Neuronal stem cell (in vitro differentiated cells): ENCODE data around the gene KIF1C.
A peak's percentile ranks its signal among the peaks of the same experiment; 100 is the strongest.
"Not testable (repeated sequence)": the region's sequence is repeated elsewhere in the genome, so short reads cannot be mapped to it uniquely, and the experiment has no call there.

Experiments used
- DNase-seq: peaks from one replicate; pipeline ENCODE4 v3.0.0-alpha.2; 2013; ENCODE audit warnings: low spot score
- H2AFZ ChIP-seq: one replicate; pipeline ENCODE4 v1.6.1; 2013; ENCODE audit warnings: mild to moderate bottlenecking, low read length, inconsistent platforms
- H2AK5ac ChIP-seq: 2 replicates; pipeline ENCODE4 v1.6.1; 2013; ENCODE audit warnings: low read depth, mild to moderate bottlenecking, inconsistent platforms, low read length, moderate library complexity, mixed read lengths
- H2BK120ac ChIP-seq: 2 replicates; pipeline ENCODE4 v1.6.1; 2013; ENCODE audit warnings: low read depth, mild to moderate bottlenecking, inconsistent platforms, low read length, moderate library complexity, mixed read lengths
- H2BK12ac ChIP-seq: one replicate; pipeline ENCODE4 v1.6.1; 2013; ENCODE audit warnings: low read length, inconsistent platforms
- H2BK15ac ChIP-seq: 2 replicates; pipeline ENCODE4 v1.6.1; 2013; ENCODE audit warnings: mild to moderate bottlenecking, low read length, inconsistent platforms, mixed read lengths
- H2BK5ac ChIP-seq: one replicate; pipeline ENCODE4 v1.6.1; 2013; ENCODE audit warnings: inconsistent platforms, mild to moderate bottlenecking, low read length, moderate library complexity
- H3K14ac ChIP-seq: one replicate; pipeline ENCODE4 v1.6.1; 2013; ENCODE audit warnings: low read length, inconsistent platforms
- H3K18ac ChIP-seq: 2 replicates; pipeline ENCODE4 v1.6.1; 2013; ENCODE audit warnings: low read length, inconsistent platforms
- H3K23ac ChIP-seq: 2 replicates; pipeline ENCODE4 v1.6.1; 2013; ENCODE audit warnings: low read depth, mild to moderate bottlenecking, mixed read lengths, low read length, inconsistent platforms; ENCODE audit not compliant: poor library complexity
- H3K27ac ChIP-seq: replicated peaks from 3 replicates; pipeline ENCODE4 v1.5.1; 2013; ENCODE audit warnings: low read length, inconsistent platforms
- H3K27me3 ChIP-seq, 3 experiments: 2 replicates each; pipeline ENCODE4 v1.6.1; 2013; ENCODE audit warnings: low read length in 3 of 3, mild to moderate bottlenecking in 2 of 3, inconsistent platforms in 1 of 3, low read depth in 1 of 3, mixed read lengths in 1 of 3, moderate library complexity in 1 of 3; ENCODE audit not compliant: control insufficient read depth in 3 of 3, insufficient read depth in 3 of 3
- H3K36me3 ChIP-seq, 2 donors: replicated peaks in 1 of 2; 2 replicates each; pipeline ENCODE4 v1.6.1; 2013; ENCODE audit warnings: low read length in 2 of 2; ENCODE audit not compliant: control insufficient read depth in 2 of 2, insufficient read depth in 2 of 2
- H3K4ac ChIP-seq: 2 replicates; pipeline ENCODE4 v1.6.1; 2013; ENCODE audit warnings: inconsistent platforms, mild to moderate bottlenecking, low read length, moderate library complexity
- H3K4me1 ChIP-seq, 2 donors: 1 replicate in 1 of 2; 2 replicates in 1 of 2; pipeline ENCODE4 v1.6.1; 2013; ENCODE audit warnings: low read length in 2 of 2, low read depth in 1 of 2; ENCODE audit not compliant: control insufficient read depth in 2 of 2, insufficient read depth in 1 of 2
- H3K4me2 ChIP-seq: one replicate; pipeline ENCODE4 v1.6.1; 2013; ENCODE audit warnings: mild to moderate bottlenecking, low read length, inconsistent platforms; ENCODE audit not compliant: insufficient read depth, poor library complexity, severe bottlenecking
- H3K4me3 ChIP-seq, 2 donors: 2 replicates each; pipeline ENCODE4 v1.5.1; 2013; ENCODE audit warnings: low read length in 2 of 2, mild to moderate bottlenecking in 2 of 2, inconsistent platforms in 1 of 2, moderate library complexity in 1 of 2
- H3K79me1 ChIP-seq: one replicate; pipeline ENCODE4 v1.6.1; 2013; ENCODE audit warnings: low read depth, mild to moderate bottlenecking, inconsistent platforms, low read length, moderate library complexity
- H3K9ac ChIP-seq: one replicate; pipeline ENCODE4 v1.6.1; 2013; ENCODE audit warnings: mild to moderate bottlenecking, low read depth, low read length, inconsistent platforms; ENCODE audit not compliant: poor library complexity
- H3K9me3 ChIP-seq, 2 donors: replicated peaks in 1 of 2; 2 replicates each; pipeline versions ENCODE3 to v1.6.1; 2013; ENCODE audit warnings: low read length in 2 of 2, mild to moderate bottlenecking in 2 of 2, inconsistent platforms in 1 of 2, low read depth in 1 of 2, mixed read lengths in 1 of 2, moderate library complexity in 1 of 2; ENCODE audit not compliant: control insufficient read depth in 2 of 2, insufficient read depth in 1 of 2
- H4K8ac ChIP-seq: one replicate; pipeline ENCODE4 v1.6.1; 2013; ENCODE audit warnings: low read depth, mild to moderate bottlenecking, inconsistent platforms, low read length, moderate library complexity
- H4K91ac ChIP-seq: one replicate; pipeline ENCODE4 v1.6.1; 2013; ENCODE audit warnings: low read length, low read depth, mild to moderate bottlenecking, inconsistent platforms; ENCODE audit not compliant: poor library complexity
- WGBS, 2 donors: extraction: QIAGEN DNeasy Blood & Tissue Kit; methylation state at CpG; one replicate each; pipeline ENCODE4 v1.1.7; 2013; ENCODE audit warnings: missing lambda C conversion rate in 2 of 2, mixed read lengths in 1 of 2; ENCODE audit not compliant: insufficient read length in 2 of 2, insufficient replicate concordance in 1 of 2; ENCODE audit errors: extremely low coverage in 2 of 2; 5-methylcytosine and 5-hydroxymethylcytosine counted together

KIF1C gene

DNA sequence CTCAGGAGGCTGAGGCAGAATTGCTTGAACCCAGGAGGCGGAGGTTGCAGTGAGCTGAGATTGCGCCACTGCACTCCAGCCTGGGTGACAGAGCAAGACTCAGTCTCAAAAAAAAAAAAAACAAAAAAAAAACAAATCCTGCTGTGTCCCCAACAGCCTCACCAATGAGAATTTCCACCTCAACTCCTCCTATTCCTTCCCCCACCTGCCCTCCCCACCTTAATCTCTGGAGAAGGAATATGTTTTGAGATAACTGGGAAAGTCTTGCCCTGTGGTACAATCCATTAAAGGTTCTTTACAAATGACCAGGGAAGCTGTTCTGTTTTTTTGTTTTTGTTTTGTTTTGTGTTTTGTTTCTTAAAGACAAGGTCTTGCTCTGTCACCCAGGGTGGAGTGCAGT is 32.4 kb downstream of the KIF1C start:
- H4K91ac ChIP-seq, result not testable (repeated sequence)

DNA sequence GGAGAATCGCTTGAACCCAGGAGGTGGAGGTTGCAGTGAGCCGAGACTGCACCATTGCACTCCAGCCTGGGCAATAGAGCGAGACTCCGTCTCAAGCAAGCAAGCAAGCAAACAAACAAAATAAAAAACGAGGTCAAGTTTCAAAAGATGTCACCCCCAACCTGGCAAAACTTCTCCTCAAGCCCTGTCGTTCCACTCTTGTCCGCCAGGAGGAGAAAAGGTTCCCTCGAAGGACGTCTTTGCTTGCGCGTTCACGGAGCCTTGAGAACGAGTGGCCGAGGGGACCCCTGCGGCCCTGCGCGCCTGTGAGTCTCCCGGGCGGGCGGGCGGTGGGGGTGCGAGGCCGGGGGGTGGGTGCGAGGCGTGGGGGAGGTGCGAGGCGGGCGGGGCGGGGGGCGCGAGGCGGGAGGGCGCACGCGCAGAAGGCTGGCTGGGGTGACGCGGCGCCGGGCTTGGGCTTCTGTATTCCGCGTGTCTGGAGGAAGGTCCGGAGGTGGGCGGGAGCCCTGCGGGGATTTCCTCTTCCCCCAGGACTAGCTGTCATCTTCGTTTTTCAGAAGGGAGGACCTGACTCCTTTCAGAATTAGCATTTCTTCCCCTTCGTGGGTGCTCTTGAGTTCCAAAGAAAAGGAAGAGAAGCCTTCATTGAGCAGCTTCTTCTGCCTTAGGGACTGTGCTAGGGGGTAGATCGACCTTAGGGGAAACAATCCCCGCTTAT is 33.8 kb downstream of the KIF1C start:
- no CpG with 5 or more reads among the region's 48 CpGs for WGBS, 2 donors
- Histone ChIP-seq H4K91ac (no peak overlapping the region), H2BK15ac (no peak overlapping the region), H4K8ac (no peak overlapping the region), H3K36me3 (no peaks in the 10 kb centered on the region), H3K27me3 (peaks cover 0 to 40% (median 17%) of the 10 kb centered on the region in 3 experiments), H3K79me1 (peaks cover 4% of the 10 kb centered on the region), H3K4me3 (peak overlapping the region; percentile 39 to 67), H3K18ac (peak overlapping the region; percentile 38), H2BK120ac (no peak overlapping the region), H3K14ac (no peak overlapping the region), H3K4me2 (peak overlapping the region; percentile 54), H3K9ac (no peak overlapping the region), H2BK12ac (no peak overlapping the region), H3K23ac (no peak overlapping the region), H3K27ac (no peak overlapping the region), H3K4me1 (peaks cover 0 to 2% of the 10 kb centered on the region in 2 donors), H2BK5ac (no peak overlapping the region), H3K4ac (no peak overlapping the region), H2AFZ (peak overlapping the region; percentile 80), H2AK5ac (no peak overlapping the region), H3K9me3 (no peaks in the 10 kb centered on the region)
- DNase-seq, result peak; percentile 85

More for the DNA sequence above, 32.4 kb downstream of the KIF1C start:
- H2BK15ac ChIP-seq, H2BK120ac ChIP-seq, H3K14ac ChIP-seq, H2BK12ac ChIP-seq, H4K8ac ChIP-seq, H2BK5ac ChIP-seq, H3K4me2 ChIP-seq, H3K36me3 ChIP-seq, DNase-seq, H3K4me1 ChIP-seq, H3K9ac ChIP-seq, H3K4me3 ChIP-seq, H2AK5ac ChIP-seq, H3K9me3 ChIP-seq, H2AFZ ChIP-seq, H3K23ac ChIP-seq, H3K27ac ChIP-seq, H3K18ac ChIP-seq, H3K4ac ChIP-seq, H3K79me1 ChIP-seq: not testable (repeated sequence)
- no CpG with 5 or more reads among the region's 2 CpGs for WGBS, 2 donors
- peaks cover 0 to 39% (median 14%) of the 10 kb centered on the region in 3 experiments for H3K27me3 ChIP-seq

DNA sequence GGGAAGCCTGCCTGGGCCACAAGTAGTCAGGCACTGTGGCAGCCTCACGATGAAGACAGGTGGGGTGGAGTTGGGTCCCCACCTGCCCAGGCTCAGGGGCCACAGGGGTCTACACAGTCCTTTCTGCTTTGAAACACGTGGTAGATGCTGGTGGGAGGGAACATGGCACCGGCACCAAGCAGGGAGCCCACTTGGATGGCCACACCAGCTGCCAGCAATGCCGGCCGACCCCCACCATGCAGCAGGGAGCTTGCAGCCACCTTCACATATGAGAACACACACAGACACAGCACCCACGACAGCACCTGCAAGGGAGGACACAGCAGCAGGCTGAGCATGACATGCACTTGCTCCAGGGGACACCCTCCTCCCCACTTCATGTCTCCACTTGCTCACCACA is 35.1 kb downstream of the KIF1C start:
- H3K4me2 ChIP-seq, result no peak overlapping the region
- no peak for DNase-seq
- H3K9ac ChIP-seq, result peak overlapping the region; percentile 24
- no peak overlapping the region for H2BK5ac ChIP-seq
- no peak overlapping the region for H3K4me3 ChIP-seq
- peak overlapping the region; percentile 0 for H3K4ac ChIP-seq
- H3K27me3 ChIP-seq, result peaks cover 0 to 40% (median 17%) of the 10 kb centered on the region in 3 experiments
- H4K91ac ChIP-seq, result no peak overlapping the region
- H3K9me3 ChIP-seq, result no peaks in the 10 kb centered on the region
- H2BK12ac ChIP-seq, result no peak overlapping the region
- H3K79me1 ChIP-seq, result peaks cover 4% of the 10 kb centered on the region
- no peaks in the 10 kb centered on the region for H3K36me3 ChIP-seq
- H3K14ac ChIP-seq, result no peak overlapping the region
- H2AK5ac ChIP-seq, result peak overlapping the region; percentile 88
- no peak overlapping the region for H2BK120ac ChIP-seq
- no CpG with 5 or more reads among the region's 6 CpGs for WGBS, 2 donors
- no peak overlapping the region for H3K23ac ChIP-seq
- peak overlapping the region; percentile 1 for H2BK15ac ChIP-seq
- no peak overlapping the region for H4K8ac ChIP-seq
- H3K27ac ChIP-seq, result no peak overlapping the region
- H3K4me1 ChIP-seq, result peaks cover 0 to 2% of the 10 kb centered on the region in 2 donors
- no peak overlapping the region for H2AFZ ChIP-seq
- peak overlapping the region; percentile 27 for H3K18ac ChIP-seq

DNA sequence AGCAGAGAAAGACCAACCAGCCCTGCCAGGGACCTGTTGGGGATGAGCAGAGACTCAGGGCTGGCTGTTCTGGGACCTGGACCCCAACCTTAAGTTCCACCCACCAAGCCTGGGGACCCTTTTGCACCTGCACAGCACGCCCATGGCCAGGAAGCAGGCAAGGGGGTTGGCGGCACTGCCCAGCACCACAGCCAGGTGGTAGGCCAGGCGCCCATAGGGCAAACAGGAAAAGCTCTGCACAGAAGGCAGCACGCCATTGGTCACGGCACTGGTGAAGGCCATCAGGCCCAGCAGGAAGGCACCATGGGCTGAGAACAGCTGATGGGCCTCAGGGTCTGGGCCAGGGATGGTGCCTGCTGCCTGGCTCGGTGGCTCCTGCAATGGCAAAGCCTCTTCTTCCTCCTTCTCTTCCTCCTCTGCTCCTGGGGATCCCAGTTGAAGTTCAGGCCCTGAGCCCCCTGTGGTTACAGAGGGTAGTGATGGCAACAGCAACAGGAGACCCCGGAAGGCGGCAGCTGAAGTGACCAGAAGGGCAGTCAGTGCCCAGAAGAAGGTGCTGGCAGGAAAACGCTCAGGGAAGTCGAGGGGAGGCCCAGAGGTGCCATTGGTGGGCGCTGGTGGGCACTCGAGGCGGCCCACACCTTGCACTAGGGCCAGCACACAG is 35.7 kb downstream of the KIF1C start:
- peak overlapping the region; percentile 96 for H2AK5ac ChIP-seq
- peak overlapping the region; percentile 85 for H3K14ac ChIP-seq
- H3K79me1 ChIP-seq, result peaks cover 4% of the 10 kb centered on the region
- H2BK15ac ChIP-seq, result peak overlapping the region; percentile 88
- peaks cover 0 to 2% of the 10 kb centered on the region in 2 donors for H3K4me1 ChIP-seq
- no peak for DNase-seq
- no peak overlapping the region for H3K27ac ChIP-seq
- H3K4me3 ChIP-seq, result peak overlapping the region in 1 of 2 donors; percentile 53
- peak overlapping the region; percentile 63 for H2BK12ac ChIP-seq
- H3K27me3 ChIP-seq, result peaks cover 0 to 40% (median 17%) of the 10 kb centered on the region in 3 experiments
- H4K8ac ChIP-seq, result no peak overlapping the region
- no peak overlapping the region for H2BK5ac ChIP-seq
- no peak overlapping the region for H3K4ac ChIP-seq
- H4K91ac ChIP-seq, result no peak overlapping the region
- no peak overlapping the region for H3K18ac ChIP-seq
- peak overlapping the region; percentile 75 for H3K23ac ChIP-seq
- no peak overlapping the region for H2BK120ac ChIP-seq
- no CpG with 5 or more reads among the region's 13 CpGs for WGBS, 2 donors
- no peak overlapping the region for H3K4me2 ChIP-seq
- H3K9me3 ChIP-seq, result no peaks in the 10 kb centered on the region
- H3K9ac ChIP-seq, result no peak overlapping the region
- no peaks in the 10 kb centered on the region for H3K36me3 ChIP-seq
- H2AFZ ChIP-seq, result no peak overlapping the region
